Glutamatergic neuron (in vitro differentiated cells): ENCODE measurements around the gene PRDM16. TPM values are rescaled to one million over a fixed set of nuclear protein-coding genes. Genes with fewer than 3 reads are reported as not detected.

Experiments used
- DNase-seq: peaks from one replicate; pipeline ENCODE4 v3.0.0; 2022
- H3K27ac Mint-ChIP-seq: one replicate; pipeline ENCODE4 v1.8.0; 2020; ENCODE audit warnings: mild to moderate bottlenecking, mixed read lengths, inconsistent platforms; ENCODE audit not compliant: unreplicated experiment
- H3K27me3 Mint-ChIP-seq: one replicate; pipeline ENCODE4 v1.8.0; 2020; ENCODE audit warnings: mild to moderate bottlenecking, moderate library complexity, mixed read lengths, inconsistent platforms; ENCODE audit not compliant: unreplicated experiment
- H3K36me3 Mint-ChIP-seq: one replicate; pipeline ENCODE4 v1.8.0; 2020; ENCODE audit warnings: mild to moderate bottlenecking, mixed read lengths, inconsistent platforms; ENCODE audit not compliant: unreplicated experiment
- H3K4me1 Mint-ChIP-seq: one replicate; pipeline ENCODE4 v1.8.0; 2020; ENCODE audit warnings: mild to moderate bottlenecking, low read depth, mixed read lengths, inconsistent platforms; ENCODE audit not compliant: unreplicated experiment
- H3K4me3 Mint-ChIP-seq: one replicate; pipeline ENCODE4 v1.8.0; 2020; ENCODE audit warnings: mild to moderate bottlenecking, mixed read lengths, inconsistent platforms; ENCODE audit not compliant: unreplicated experiment
- H3K9me3 Mint-ChIP-seq: one replicate; pipeline ENCODE4 v1.8.0; 2020; ENCODE audit warnings: mild to moderate bottlenecking, moderate library complexity, mixed read lengths, inconsistent platforms; ENCODE audit not compliant: unreplicated experiment
- total RNA-seq: library from RNA; stranded (reverse); fragmentation: NEBNext Ultra II Directional; extraction: Animal tissue kit (Norgen Biotek cat#: 25700); gene quantifications from one replicate; pipeline ENCODE4 v1.2.1, GENCODE V29; 2021; ENCODE audit not compliant: unreplicated experiment
- TF ChIP-seq, protein P1 (sequence below): fragments of 200-600 bp; sonication (generic); IDR thresholded peaks from one replicate; pipeline ENCODE4 v1.5.0; 2021; ENCODE audit not compliant: partially characterized antibody, unreplicated experiment

The PRDM16 gene
- total RNA-seq, 1 donor from 2014 or later, result 0.07 TPM

DNA sequence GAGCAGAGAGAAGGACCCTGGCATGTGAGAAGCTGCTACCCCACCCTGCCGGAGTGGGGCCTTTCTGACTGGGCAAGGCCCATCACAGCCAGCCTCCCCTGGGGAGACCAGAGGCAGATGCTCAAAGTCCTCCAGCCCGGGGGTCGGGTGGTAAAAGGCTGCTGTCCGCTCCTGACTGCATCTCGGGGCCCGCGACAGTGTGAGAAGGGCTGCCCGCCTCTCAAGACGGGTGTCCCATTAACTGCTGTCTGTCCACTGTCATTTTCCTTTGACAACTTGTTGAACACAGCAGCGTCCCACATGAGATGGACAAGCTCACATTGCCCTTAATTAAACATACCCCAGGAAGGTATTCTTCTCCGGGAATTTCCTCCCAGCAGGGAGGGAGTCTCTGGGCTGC is 294.0 kb downstream of the PRDM16 start:
- peaks cover 4% of the 10 kb centered on the region for H3K9me3 Mint-ChIP-seq
- H3K27me3 Mint-ChIP-seq, result peaks cover 5% of the 10 kb centered on the region
- H3K4me3 Mint-ChIP-seq, result no peak overlapping the region
- peaks cover 5% of the 10 kb centered on the region for H3K4me1 Mint-ChIP-seq
- TF ChIP-seq, protein P1, sequence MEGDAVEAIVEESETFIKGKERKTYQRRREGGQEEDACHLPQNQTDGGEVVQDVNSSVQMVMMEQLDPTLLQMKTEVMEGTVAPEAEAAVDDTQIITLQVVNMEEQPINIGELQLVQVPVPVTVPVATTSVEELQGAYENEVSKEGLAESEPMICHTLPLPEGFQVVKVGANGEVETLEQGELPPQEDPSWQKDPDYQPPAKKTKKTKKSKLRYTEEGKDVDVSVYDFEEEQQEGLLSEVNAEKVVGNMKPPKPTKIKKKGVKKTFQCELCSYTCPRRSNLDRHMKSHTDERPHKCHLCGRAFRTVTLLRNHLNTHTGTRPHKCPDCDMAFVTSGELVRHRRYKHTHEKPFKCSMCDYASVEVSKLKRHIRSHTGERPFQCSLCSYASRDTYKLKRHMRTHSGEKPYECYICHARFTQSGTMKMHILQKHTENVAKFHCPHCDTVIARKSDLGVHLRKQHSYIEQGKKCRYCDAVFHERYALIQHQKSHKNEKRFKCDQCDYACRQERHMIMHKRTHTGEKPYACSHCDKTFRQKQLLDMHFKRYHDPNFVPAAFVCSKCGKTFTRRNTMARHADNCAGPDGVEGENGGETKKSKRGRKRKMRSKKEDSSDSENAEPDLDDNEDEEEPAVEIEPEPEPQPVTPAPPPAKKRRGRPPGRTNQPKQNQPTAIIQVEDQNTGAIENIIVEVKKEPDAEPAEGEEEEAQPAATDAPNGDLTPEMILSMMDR, result no peak
- peaks cover 5% of the 10 kb centered on the region for H3K36me3 Mint-ChIP-seq
- DNase-seq, result no peak
- no peak overlapping the region for H3K27ac Mint-ChIP-seq

DNA sequence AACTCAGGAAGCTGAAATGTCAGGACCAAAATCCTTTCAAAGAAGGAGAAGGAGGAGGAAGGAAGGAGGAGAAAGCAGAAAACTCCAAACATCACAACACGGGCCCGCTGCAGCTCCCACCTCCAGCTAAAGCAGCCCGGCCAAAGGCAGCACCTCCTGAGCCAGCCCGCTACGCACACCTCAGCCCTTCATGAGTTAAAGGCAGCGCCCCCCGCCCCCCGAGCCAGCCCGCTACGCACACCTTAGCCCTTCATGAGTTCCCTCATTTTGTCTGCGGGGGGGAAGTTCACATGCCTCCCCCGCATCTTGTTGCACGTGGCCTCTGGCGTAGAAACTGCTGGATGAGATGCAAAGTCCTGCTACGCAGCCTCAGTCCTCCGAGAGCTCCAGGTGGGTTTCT is 294.8 kb downstream of the PRDM16 start:
- Mint-ChIP-seq H3K27ac (no peak overlapping the region), H3K36me3 (peaks cover 5% of the 10 kb centered on the region), H3K4me1 (peaks cover 5% of the 10 kb centered on the region), H3K9me3 (peaks cover 4% of the 10 kb centered on the region), H3K4me3 (no peak overlapping the region), H3K27me3 (peaks cover 5% of the 10 kb centered on the region)
- TF ChIP-seq, protein P1, result no peak
- no peak for DNase-seq

DNA sequence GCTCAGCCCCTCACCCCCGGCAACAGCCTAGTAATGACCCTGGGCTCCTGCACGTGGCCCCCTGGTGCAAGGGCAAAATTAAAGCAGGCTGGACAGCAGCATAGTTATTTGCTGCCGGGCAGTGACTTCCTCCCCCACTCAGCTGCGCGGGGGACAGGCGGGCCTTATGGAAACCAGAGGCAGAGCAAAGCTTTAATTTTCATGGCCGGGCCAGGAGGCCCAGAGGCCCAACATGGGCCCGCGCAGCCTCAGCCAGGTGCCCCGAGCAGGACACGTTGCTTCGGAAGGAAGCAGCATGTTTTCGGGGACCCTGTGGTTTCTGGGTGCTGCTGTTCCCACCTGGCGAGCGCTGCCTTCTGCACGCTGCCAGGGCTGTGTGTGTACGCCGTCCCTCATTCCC is 295.5 kb downstream of the PRDM16 start:
- Mint-ChIP-seq H3K27me3 (peaks cover 5% of the 10 kb centered on the region), H3K9me3 (peaks cover 2% of the 10 kb centered on the region), H3K27ac (no peak overlapping the region), H3K4me1 (peaks cover 5% of the 10 kb centered on the region), H3K36me3 (peaks cover 5% of the 10 kb centered on the region), H3K4me3 (no peak overlapping the region)
- no peak for DNase-seq
- TF ChIP-seq, protein P1, result no peak

DNA sequence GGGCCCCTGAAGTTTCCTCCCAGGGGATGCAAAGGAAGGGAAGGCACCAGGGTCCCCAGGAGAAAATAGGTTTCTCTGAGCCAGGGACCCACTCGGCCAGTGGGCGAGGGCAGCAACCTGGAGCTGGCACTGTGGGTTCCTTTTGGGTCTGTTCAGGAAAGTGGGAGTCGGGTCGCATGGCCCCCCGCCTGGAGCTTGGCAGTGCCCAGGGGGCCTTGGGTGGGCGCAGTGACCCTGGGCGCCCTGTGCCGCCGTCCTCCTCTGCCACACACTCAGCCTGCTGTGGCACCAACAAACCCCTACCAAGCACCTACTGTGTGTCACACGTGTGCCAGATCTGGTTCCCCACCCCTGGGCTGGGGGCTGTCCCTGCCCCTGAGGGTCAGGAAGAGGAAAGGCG is 296.0 kb downstream of the PRDM16 start:
- peaks cover 5% of the 10 kb centered on the region for H3K27me3 Mint-ChIP-seq
- H3K4me3 Mint-ChIP-seq, result no peak overlapping the region
- peaks cover 5% of the 10 kb centered on the region for H3K36me3 Mint-ChIP-seq
- TF ChIP-seq, protein P1, result no peak
- no peak overlapping the region for H3K27ac Mint-ChIP-seq
- peaks cover 5% of the 10 kb centered on the region for H3K4me1 Mint-ChIP-seq
- DNase-seq, result no peak
- peaks cover 4% of the 10 kb centered on the region for H3K9me3 Mint-ChIP-seq

DNA sequence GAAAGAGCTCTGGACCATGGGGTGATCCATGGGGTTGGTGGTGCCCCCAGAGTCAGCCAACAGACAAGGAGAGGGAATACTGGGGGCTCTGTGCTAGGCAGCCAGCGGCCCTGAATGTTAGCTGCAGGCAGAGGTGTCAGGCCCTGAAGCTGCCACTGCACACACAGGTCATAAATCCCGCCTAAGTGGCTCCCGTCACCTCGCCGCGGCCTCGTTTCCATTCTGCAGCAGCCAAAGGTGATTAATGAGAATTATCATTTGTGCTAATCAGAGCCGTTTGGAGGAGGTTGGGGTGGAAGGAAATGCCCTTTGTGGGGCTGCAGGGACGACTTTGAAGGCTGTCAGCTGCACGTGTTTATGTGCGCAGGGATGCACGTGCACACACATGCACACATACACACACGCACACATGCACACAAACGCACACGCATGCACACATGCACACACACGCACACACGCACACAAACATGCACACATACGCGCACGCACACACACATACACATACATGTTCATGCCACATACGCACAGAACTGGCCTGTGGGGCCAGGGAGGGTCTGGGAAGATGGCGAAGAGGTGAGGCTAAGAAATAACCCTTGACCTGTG is 296.6 kb downstream of the PRDM16 start:
- H3K9me3 Mint-ChIP-seq, result peaks cover 4% of the 10 kb centered on the region
- TF ChIP-seq, protein P1, result no peak
- H3K36me3 Mint-ChIP-seq, result peaks cover 5% of the 10 kb centered on the region
- H3K4me3 Mint-ChIP-seq, result no peak overlapping the region
- no peak overlapping the region for H3K27ac Mint-ChIP-seq
- DNase-seq, result no peak
- peaks cover 5% of the 10 kb centered on the region for H3K4me1 Mint-ChIP-seq
- H3K27me3 Mint-ChIP-seq, result peaks cover 5% of the 10 kb centered on the region
